H1 (cell line): ENCODE results near the gene ZDHHC11. TPM values are rescaled to one million over a fixed set of nuclear protein-coding genes. Genes with fewer than 3 reads are reported as not detected.
"Not testable (repeated sequence)": the region's sequence is repeated elsewhere in the genome, so short reads cannot be mapped to it uniquely, and the experiment has no call there.

Experiments
- CTCF ChIA-PET: fragments of 300-600 bp; sonication (Branson Sonifier 250); formaldehyde crosslinking; loops from one replicate; lab custom pipeline; 2021; ENCODE audit not compliant: partially characterized antibody; lab: Charles Lee
- POLR2A ChIA-PET: fragments of 300-600 bp; sonication (Branson Sonifier 250); formaldehyde crosslinking; loops from one replicate; lab custom pipeline; 2021; ENCODE audit warnings: inconsistent platforms; ENCODE audit not compliant: partially characterized antibody; lab: Charles Lee
- DNase-seq, 2 experiments: peaks; one replicate each; pipeline versions ENCODE4 v3.0.0 to v3.0.0-alpha.2; 2010 to 2022; ENCODE audit warnings: low spot score in 2 of 2, low read depth in 1 of 2, mixed read lengths in 1 of 2
- FAIRE-seq: peaks from 2 replicates; lab custom pipeline; 2011; peaks lifted over from hg19 to GRCh38; lab: Jason Lieb, UNC
- H2AFZ ChIP-seq: 2 replicates; pipeline ENCODE4 v1.8.1; 2012; ENCODE audit warnings: low read length, inconsistent platforms
- H2AK5ac ChIP-seq: 2 replicates; pipeline ENCODE4 v1.6.1; 2013; ENCODE audit warnings: low read depth, low read length
- H2BK120ac ChIP-seq: replicated peaks from 2 replicates; pipeline ENCODE3; 2013; ENCODE audit warnings: low read depth, low read length, inconsistent platforms
- H2BK12ac ChIP-seq: 2 replicates; pipeline ENCODE4 v1.6.1; 2013; ENCODE audit warnings: low read depth, low read length
- H2BK15ac ChIP-seq: 2 replicates; pipeline ENCODE4 v1.6.1; 2013; ENCODE audit warnings: low read length
- H2BK20ac ChIP-seq: 2 replicates; pipeline ENCODE4 v1.6.1; 2013; ENCODE audit warnings: low read length
- H2BK5ac ChIP-seq: 2 replicates; pipeline ENCODE4 v1.6.1; 2013; ENCODE audit warnings: low read depth, low read length
- H3K14ac ChIP-seq: 2 replicates; pipeline ENCODE4 v1.6.1; 2013; ENCODE audit warnings: inconsistent platforms; ENCODE audit not compliant: insufficient read length
- H3K18ac ChIP-seq: 2 replicates; pipeline ENCODE4 v1.6.1; 2013; ENCODE audit warnings: low read length; ENCODE audit errors: extremely low read depth
- H3K23ac ChIP-seq: 2 replicates; pipeline ENCODE4 v1.6.1; 2013; ENCODE audit warnings: inconsistent platforms; ENCODE audit not compliant: insufficient read length
- H3K23me2 ChIP-seq: 2 replicates; pipeline ENCODE4 v1.6.1; 2013; ENCODE audit warnings: low read depth, low read length
- H3K27ac ChIP-seq: 2 replicates; pipeline ENCODE4 v1.6.1; 2011; ENCODE audit warnings: low read depth, low read length, inconsistent platforms
- H3K27me3 ChIP-seq, 4 experiments: replicated peaks in 1 of 4; 1 replicate in 1 of 4; 2 replicates in 3 of 4; pipeline versions ENCODE4 v1.6.1 to v1.8.1; 2011 to 2013; ENCODE audit warnings: low read length in 3 of 4, mild to moderate bottlenecking in 3 of 4, inconsistent platforms in 2 of 4, mixed read lengths in 2 of 4, moderate library complexity in 1 of 4; ENCODE audit not compliant: control insufficient read depth in 3 of 4, insufficient read depth in 3 of 4; ENCODE audit errors: extremely low read depth in 1 of 4
- H3K36me3 ChIP-seq, 4 experiments: 2 replicates each; pipeline versions ENCODE4 v1.6.1 to v1.8.1; 2011 to 2013; ENCODE audit warnings: mild to moderate bottlenecking in 4 of 4, low read length in 3 of 4, moderate library complexity in 2 of 4, control low read depth in 1 of 4, inconsistent platforms in 1 of 4; ENCODE audit not compliant: insufficient read depth in 4 of 4, control insufficient read depth in 2 of 4
- H3K4ac ChIP-seq: replicated peaks from 2 replicates; pipeline ENCODE3; 2013; ENCODE audit warnings: low read length, low read depth, mixed read lengths, inconsistent platforms; ENCODE audit not compliant: insufficient read length
- H3K4me1 ChIP-seq, 4 experiments: replicated peaks in 1 of 4; 1 replicate in 1 of 4; 2 replicates in 3 of 4; pipeline versions ENCODE4 v1.6.1 to v1.8.1; 2011 to 2013; ENCODE audit warnings: low read length in 3 of 4, inconsistent platforms in 2 of 4, mixed read lengths in 1 of 4; ENCODE audit not compliant: insufficient read depth in 4 of 4, control insufficient read depth in 3 of 4
- H3K4me2 ChIP-seq, 2 experiments: 2 replicates each; pipeline versions ENCODE4 v1.6.1 to v1.8.1; 2011 to 2013; ENCODE audit warnings: low read depth in 2 of 2, low read length in 2 of 2, control low read depth in 1 of 2, inconsistent platforms in 1 of 2, mild to moderate bottlenecking in 1 of 2; ENCODE audit not compliant: insufficient read depth in 1 of 2
- H3K4me3 ChIP-seq, 4 experiments: fragments of 200-600, 300-600 bp in 1 of 4; sonication (generic), shearing (Covaris generic), sonication (Bioruptor Twin) in 1 of 4; 2 replicates each; pipeline versions ENCODE4 v1.5.1 to v1.8.1; 2011 to 2016; ENCODE audit warnings: low read length in 4 of 4, low read depth in 3 of 4, control low read depth in 2 of 4, inconsistent platforms in 2 of 4, mild to moderate bottlenecking in 2 of 4, mixed read lengths in 1 of 4, moderate library complexity in 1 of 4; ENCODE audit not compliant: insufficient read depth in 2 of 4; ENCODE audit errors: extremely low read depth in 1 of 4
- H3K56ac ChIP-seq: replicated peaks from 2 replicates; pipeline ENCODE3; 2013; ENCODE audit warnings: low read depth, mild to moderate bottlenecking, mixed read lengths, low read length, inconsistent platforms; ENCODE audit not compliant: insufficient read length
- H3K79me1 ChIP-seq: 2 replicates; pipeline ENCODE4 v1.6.1; 2013; ENCODE audit warnings: low read depth, low read length, control low read depth
- H3K79me2 ChIP-seq, 2 experiments: 2 replicates each; pipeline versions ENCODE4 v1.6.1 to v1.8.1; 2012 to 2013; ENCODE audit warnings: low read length in 2 of 2, mild to moderate bottlenecking in 2 of 2, inconsistent platforms in 1 of 2; ENCODE audit not compliant: insufficient read depth in 2 of 2, control insufficient read depth in 1 of 2
- H3K9ac ChIP-seq, 4 experiments: replicated peaks in 1 of 4; 1 replicate in 1 of 4; 2 replicates in 3 of 4; pipeline versions ENCODE4 v1.6.1 to v1.8.1; 2011 to 2013; ENCODE audit warnings: low read depth in 3 of 4, low read length in 3 of 4, control low read depth in 2 of 4, mild to moderate bottlenecking in 2 of 4, moderate library complexity in 2 of 4, inconsistent platforms in 1 of 4; ENCODE audit errors: extremely low read depth in 1 of 4
- H3K9me3 ChIP-seq, 2 experiments: 2 replicates each; pipeline versions ENCODE4 v1.6.1 to v1.8.1; 2012 to 2013; ENCODE audit warnings: mild to moderate bottlenecking in 2 of 2, moderate library complexity in 2 of 2, control low read depth in 1 of 2, inconsistent platforms in 1 of 2, low read depth in 1 of 2, low read length in 1 of 2, mixed read lengths in 1 of 2; ENCODE audit not compliant: insufficient read depth in 2 of 2
- H4K20me1 ChIP-seq, 2 experiments: replicated peaks in 1 of 2; 2 replicates each; pipeline versions ENCODE3 to v1.8.1; 2011 to 2013; ENCODE audit warnings: inconsistent platforms in 2 of 2, low read length in 2 of 2, mild to moderate bottlenecking in 1 of 2; ENCODE audit not compliant: insufficient read depth in 2 of 2, control insufficient read depth in 1 of 2
- H4K5ac ChIP-seq: 2 replicates; pipeline ENCODE4 v1.6.1; 2013; ENCODE audit warnings: low read length, low read depth, mixed read lengths, inconsistent platforms; ENCODE audit not compliant: insufficient read length
- H4K8ac ChIP-seq: 2 replicates; pipeline ENCODE4 v1.8.0; 2013; ENCODE audit warnings: mild to moderate bottlenecking, moderate library complexity, low read length, inconsistent platforms; ENCODE audit not compliant: insufficient read depth; ENCODE audit errors: extremely low read depth
- H4K91ac ChIP-seq: replicated peaks from 2 replicates; pipeline ENCODE3; 2013; ENCODE audit warnings: low read length, mixed read lengths, inconsistent platforms; ENCODE audit not compliant: insufficient read length
- WGBS, 2 experiments: shearing (Covaris generic) in 1 of 2; methylation state at CpG; one replicate each; pipeline versions ENCODE4 v1.1.6 to v1.1.7; 2013 to 2015; ENCODE audit warnings: low lambda C conversion rate in 2 of 2, mixed read lengths in 2 of 2, inconsistent platforms in 1 of 2, low coverage in 1 of 2, missing lambda C conversion rate in 1 of 2; ENCODE audit not compliant: insufficient replicate concordance in 2 of 2, insufficient coverage in 1 of 2, insufficient read length in 1 of 2; ENCODE audit errors: extremely low coverage in 1 of 2, missing lambda C conversion rate in 1 of 2; 5-methylcytosine and 5-hydroxymethylcytosine counted together
- polyA plus RNA-seq, 7 experiments: library from polyadenylated mRNA; depleted of rRNA in 3 of 7; stranded (reverse) in 5 of 7; unstranded in 2 of 7; fragments of >200 nt in 5 of 7; fragments of 200-250 nt in 2 of 7; gene quantifications; 1 replicate in 5 of 7; 2 replicates in 1 of 7; 4 replicates in 1 of 7; pipeline versions ENCODE4 v1.2.1 to v1.2.3, GENCODE V29; 2011 to 2013; ENCODE audit warnings: missing spikeins in 2 of 7, mixed read lengths in 2 of 7
- total RNA-seq: library from RNA; stranded (reverse); fragmentation: NEBNext Ultra II Directional; extraction: Animal tissue kit (Norgen Biotek cat#: 25700); gene quantifications from 2 replicates; pipeline ENCODE4 v1.2.1, GENCODE V29; 2021

Gene ZDHHC11
- total and polyA plus RNA-seq, 2 of the 8 experiments (the other 6 are each of a cell fraction or from before 2014, with no cell fraction given): 4.7 to 16.6 TPM

DNA sequence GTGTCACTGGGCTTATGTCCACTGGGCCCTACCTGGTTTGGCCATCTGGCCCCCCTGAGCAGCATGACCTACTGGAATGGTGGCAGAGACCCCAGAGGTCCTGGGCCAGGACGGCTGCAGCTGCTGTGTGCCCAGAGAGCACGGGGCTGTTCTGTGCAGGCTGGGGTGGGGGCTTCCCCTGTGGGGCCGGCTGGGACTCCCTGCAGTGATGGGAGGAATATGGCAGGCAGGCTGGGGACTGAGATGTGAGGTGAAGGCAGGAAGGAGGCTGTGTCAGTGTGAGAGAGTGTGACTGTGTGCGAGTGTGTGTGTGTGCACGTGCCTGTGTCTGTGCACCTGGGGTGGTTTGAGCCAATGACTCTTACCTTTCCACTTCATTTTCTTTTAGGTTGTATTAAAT is 37.2 kb downstream of the ZDHHC11 start:
- CTCF ChIA-PET, H4K20me1 ChIP-seq, H3K23me2 ChIP-seq, POLR2A ChIA-PET, H3K36me3 ChIP-seq, H3K9ac ChIP-seq, H3K9me3 ChIP-seq, H3K56ac ChIP-seq, H3K23ac ChIP-seq, H3K4me1 ChIP-seq, H3K18ac ChIP-seq, H2BK120ac ChIP-seq, H2BK15ac ChIP-seq, H3K4me2 ChIP-seq, H3K79me1 ChIP-seq, H2BK5ac ChIP-seq, H3K79me2 ChIP-seq, H2BK12ac ChIP-seq, H3K4ac ChIP-seq, H3K4me3 ChIP-seq, H2BK20ac ChIP-seq, H2AK5ac ChIP-seq, H4K8ac ChIP-seq, H3K27me3 ChIP-seq, FAIRE-seq, H4K5ac ChIP-seq, H3K27ac ChIP-seq, H2AFZ ChIP-seq, H3K14ac ChIP-seq, DNase-seq, H4K91ac ChIP-seq: not testable (repeated sequence)
- no CpG with 5 or more reads among the region's 5 CpGs for WGBS, 2 experiments

DNA sequence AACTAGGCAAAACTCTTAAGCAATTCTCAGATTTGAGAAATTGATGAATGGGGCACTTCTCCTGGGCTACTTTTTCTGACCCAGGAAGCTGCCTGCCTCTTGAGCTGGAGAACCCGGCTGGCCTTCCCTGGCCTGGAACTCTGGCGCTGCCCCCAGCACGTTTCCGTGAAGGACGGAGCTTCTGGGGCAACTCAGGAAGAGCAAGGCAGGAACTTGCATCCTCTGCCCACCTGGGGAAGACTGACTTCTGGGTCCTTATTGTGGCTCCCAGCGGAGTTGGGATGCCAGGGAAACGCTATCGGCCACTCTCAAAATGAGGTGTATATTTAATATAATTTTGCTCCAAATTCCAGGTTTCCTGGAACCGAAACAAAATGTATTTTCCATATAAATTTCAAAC is 39.4 kb downstream of the ZDHHC11 start:
- H3K4me3 ChIP-seq, H4K20me1 ChIP-seq, H3K23ac ChIP-seq, POLR2A ChIA-PET, H2BK120ac ChIP-seq, H3K56ac ChIP-seq, H3K27ac ChIP-seq, H3K27me3 ChIP-seq, H2BK12ac ChIP-seq, DNase-seq, H4K5ac ChIP-seq, H2BK5ac ChIP-seq, CTCF ChIA-PET, H3K23me2 ChIP-seq, H3K14ac ChIP-seq, H3K79me2 ChIP-seq, H2BK15ac ChIP-seq, H2AFZ ChIP-seq, H3K9ac ChIP-seq, H3K4me1 ChIP-seq, H4K91ac ChIP-seq, H3K4me2 ChIP-seq, H3K79me1 ChIP-seq, H4K8ac ChIP-seq, H3K18ac ChIP-seq, H3K36me3 ChIP-seq, H2AK5ac ChIP-seq, H3K4ac ChIP-seq, H2BK20ac ChIP-seq, H3K9me3 ChIP-seq: not testable (repeated sequence)
- FAIRE-seq: peak; percentile 66
- 69% methylated on average over 9 of the region's 9 CpGs; no CpG with 5 or more reads in 1 of the 2 experiments for whole genome bisulfite sequencing, 2 experiments
